ENCODE results near the gene KRT27. TPM values are rescaled to one million over a fixed set of nuclear protein-coding genes. Genes with fewer than 3 reads are reported as not detected.
"Not testable (repeated sequence)": the region's sequence is repeated elsewhere in the genome, so short reads cannot be mapped to it uniquely, and the experiment has no call there.

KRT27 gene
- total RNA-seq, 6 experiments from 2014 or later, result not detected

DNA sequence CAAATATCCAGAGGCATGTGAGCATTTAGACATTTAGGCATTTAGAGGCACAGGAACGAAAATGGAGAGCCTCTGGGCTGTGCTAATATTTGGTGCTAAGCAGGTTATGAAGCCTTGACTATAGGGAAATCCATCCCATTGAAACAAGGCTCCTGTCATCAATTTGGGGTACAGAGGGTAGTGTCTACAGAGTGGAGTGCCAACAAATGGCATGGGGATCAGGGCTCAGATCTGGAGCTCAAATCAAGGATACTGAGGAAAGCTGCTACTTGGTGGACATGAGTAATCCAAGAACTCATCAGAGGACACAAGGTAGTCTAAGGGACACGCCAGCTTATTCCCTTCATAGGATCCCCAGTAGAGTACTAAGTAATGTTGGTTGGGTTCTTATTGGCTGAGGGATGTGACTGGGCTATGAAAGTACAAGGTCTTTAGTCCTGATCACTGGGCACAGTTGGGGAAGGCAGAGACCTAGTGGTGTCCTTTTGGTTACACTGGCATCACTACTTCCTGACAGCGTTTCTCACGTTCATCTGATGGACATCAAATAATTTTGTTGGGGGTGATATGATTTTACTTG is 34.8 kb upstream of the KRT27 start:
- H3K4me1 ChIP-seq, result peaks cover 0 to 6% (median 0%) of the 10 kb centered on the region in 4 donors
- no peaks in the 10 kb centered on the region for H3K27me3 ChIP-seq
- intact Hi-C loops (cut with DNase I), result no loop called here
- ATAC-seq (no peak), DNase-seq (no peak)
- H3K4me3 ChIP-seq, result no peak overlapping the region
- H3K27ac ChIP-seq, result no peak overlapping the region
- no peaks in the 10 kb centered on the region for H3K9me3 ChIP-seq
- H3K36me3 ChIP-seq, result no peaks in the 10 kb centered on the region
- no peak for TF ChIP-seq POLR2A (IDR thresholded peaks at IDR 0.05)
- TF ChIP-seq, protein P1, sequence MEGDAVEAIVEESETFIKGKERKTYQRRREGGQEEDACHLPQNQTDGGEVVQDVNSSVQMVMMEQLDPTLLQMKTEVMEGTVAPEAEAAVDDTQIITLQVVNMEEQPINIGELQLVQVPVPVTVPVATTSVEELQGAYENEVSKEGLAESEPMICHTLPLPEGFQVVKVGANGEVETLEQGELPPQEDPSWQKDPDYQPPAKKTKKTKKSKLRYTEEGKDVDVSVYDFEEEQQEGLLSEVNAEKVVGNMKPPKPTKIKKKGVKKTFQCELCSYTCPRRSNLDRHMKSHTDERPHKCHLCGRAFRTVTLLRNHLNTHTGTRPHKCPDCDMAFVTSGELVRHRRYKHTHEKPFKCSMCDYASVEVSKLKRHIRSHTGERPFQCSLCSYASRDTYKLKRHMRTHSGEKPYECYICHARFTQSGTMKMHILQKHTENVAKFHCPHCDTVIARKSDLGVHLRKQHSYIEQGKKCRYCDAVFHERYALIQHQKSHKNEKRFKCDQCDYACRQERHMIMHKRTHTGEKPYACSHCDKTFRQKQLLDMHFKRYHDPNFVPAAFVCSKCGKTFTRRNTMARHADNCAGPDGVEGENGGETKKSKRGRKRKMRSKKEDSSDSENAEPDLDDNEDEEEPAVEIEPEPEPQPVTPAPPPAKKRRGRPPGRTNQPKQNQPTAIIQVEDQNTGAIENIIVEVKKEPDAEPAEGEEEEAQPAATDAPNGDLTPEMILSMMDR (IDR thresholded peaks at IDR 0.05), result no peak
- WGBS (ENCODE audit: insufficient coverage, low coverage, low lambda C conversion rate, missing lambda C conversion rate), result 90% methylated on average over 3 of the region's 4 CpGs

DNA sequence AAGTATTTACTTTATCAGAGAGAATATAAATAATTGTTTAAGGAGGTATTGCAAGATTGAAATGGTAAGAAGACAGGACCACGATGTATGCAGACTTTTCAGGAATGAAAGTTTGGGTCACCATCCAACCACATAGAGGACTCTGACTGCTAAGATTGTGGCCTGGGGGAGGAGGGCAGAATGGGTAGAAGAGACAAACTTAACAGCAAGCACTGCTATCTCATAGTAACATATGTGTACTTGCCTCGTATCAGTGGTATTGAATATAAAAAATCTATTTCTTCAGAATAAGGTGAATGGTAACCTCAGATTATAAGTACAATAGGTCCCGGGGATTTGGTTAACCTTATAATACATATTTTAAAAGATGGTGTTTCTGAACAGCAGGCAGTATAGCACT is 34.2 kb upstream of the KRT27 start:
- H3K9me3 ChIP-seq, result no peaks in the 10 kb centered on the region
- H3K4me3 ChIP-seq, result no peak overlapping the region
- ATAC-seq (no peak), DNase-seq (no peak)
- H3K27me3 ChIP-seq, result no peaks in the 10 kb centered on the region
- 94% methylated on average over 3 of the region's 3 CpGs for WGBS (ENCODE audit: insufficient coverage, low coverage, low lambda C conversion rate, missing lambda C conversion rate)
- intact Hi-C loops (cut with DNase I), result no loop called here
- no peak for TF ChIP-seq POLR2A (IDR thresholded peaks at IDR 0.05)
- TF ChIP-seq, protein P1 (IDR thresholded peaks at IDR 0.05), result no peak
- H3K27ac ChIP-seq, result no peak overlapping the region
- H3K36me3 ChIP-seq, result no peaks in the 10 kb centered on the region
- peaks cover 0 to 6% (median 0%) of the 10 kb centered on the region in 4 donors for H3K4me1 ChIP-seq

DNA sequence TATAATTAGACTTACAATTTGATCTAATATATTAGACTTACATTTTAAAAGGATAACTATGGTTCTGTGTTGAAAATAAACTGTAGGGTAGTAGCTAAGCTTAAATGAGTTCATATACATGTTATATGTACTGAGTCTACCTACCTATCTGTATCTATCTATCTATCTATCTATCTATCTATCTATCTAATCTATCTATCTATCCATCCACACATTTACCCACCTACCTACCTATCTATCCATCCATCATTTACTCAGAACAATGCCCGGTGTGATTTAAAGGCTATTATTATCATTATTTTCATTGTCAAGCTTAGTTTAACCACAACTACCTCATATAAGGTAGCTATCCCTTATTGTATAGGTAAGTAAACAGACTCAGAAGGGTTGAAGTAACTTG is 33.0 kb upstream of the KRT27 start:
- TF ChIP-seq, protein P1 (IDR thresholded peaks at IDR 0.05), result no peak
- TF ChIP-seq POLR2A (IDR thresholded peaks at IDR 0.05), result no peak
- H3K9me3 ChIP-seq, result no peaks in the 10 kb centered on the region
- 100% methylated on average over 1 of the region's 1 CpG for WGBS (ENCODE audit: insufficient coverage, low coverage, low lambda C conversion rate, missing lambda C conversion rate)
- no peak overlapping the region for H3K4me3 ChIP-seq
- DNase-seq, result no peak
- H3K27me3 ChIP-seq, result no peaks in the 10 kb centered on the region
- intact Hi-C loops (cut with DNase I), result no loop called here
- no peak overlapping the region for H3K27ac ChIP-seq
- H3K4me1 ChIP-seq, result peaks cover 0 to 6% (median 0%) of the 10 kb centered on the region in 4 donors
- ATAC-seq, result no peak
- H3K36me3 ChIP-seq, result no peaks in the 10 kb centered on the region

DNA sequence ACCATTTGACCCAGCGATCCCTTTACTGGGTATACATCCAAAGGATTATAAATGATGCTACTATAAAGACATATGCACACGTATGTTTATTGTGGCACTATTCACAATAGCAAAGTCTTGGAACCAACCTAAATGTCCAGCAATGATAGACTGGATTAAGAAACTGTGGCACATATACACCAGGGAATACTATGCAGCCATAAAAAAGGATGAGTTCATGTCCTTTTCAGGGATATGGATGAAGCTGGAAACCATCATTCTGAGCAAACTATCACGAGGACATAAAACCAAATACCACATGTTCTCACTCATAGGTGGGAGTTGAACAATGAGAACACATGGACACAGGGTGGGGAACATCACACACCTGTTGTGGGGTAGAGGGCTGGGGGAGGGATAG is 32.3 kb upstream of the KRT27 start:
- H3K4me1 ChIP-seq; intact Hi-C loops (cut with DNase I); DNase-seq; H3K9me3 ChIP-seq; H3K27ac ChIP-seq; H3K4me3 ChIP-seq; ATAC-seq; H3K27me3 ChIP-seq; H3K36me3 ChIP-seq: not testable (repeated sequence)
- WGBS (ENCODE audit: insufficient coverage, low coverage, low lambda C conversion rate, missing lambda C conversion rate), result 59% methylated on average over 3 of the region's 3 CpGs

DNA sequence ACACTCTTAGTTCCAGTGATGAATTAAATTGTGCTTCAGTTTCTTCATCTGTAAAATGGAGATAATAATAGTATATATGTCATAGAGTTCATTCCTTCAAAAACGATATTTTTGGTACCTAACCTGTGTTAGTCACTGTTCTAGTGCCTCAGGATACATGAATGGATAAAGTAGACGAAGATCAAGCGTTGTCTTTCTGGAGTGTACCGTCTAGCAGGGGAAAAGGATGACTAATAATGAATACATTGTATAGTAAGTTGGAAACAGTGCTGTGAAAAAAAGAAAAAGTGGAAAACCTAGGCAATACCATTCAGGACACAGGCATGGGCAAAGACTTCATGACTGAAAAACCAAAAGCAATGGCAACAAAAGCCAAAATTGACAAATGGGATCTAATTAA is 31.5 kb upstream of the KRT27 start:
- DNase-seq, result no peak
- H3K27ac ChIP-seq, result no peak overlapping the region
- no peaks in the 10 kb centered on the region for H3K27me3 ChIP-seq
- 60% methylated on average over 4 of the region's 4 CpGs for WGBS (ENCODE audit: insufficient coverage, low coverage, low lambda C conversion rate, missing lambda C conversion rate)
- H3K4me1 ChIP-seq, result peaks cover 0 to 6% (median 0%) of the 10 kb centered on the region in 4 donors
- H3K36me3 ChIP-seq, result no peaks in the 10 kb centered on the region
- no peak for ATAC-seq
- no peaks in the 10 kb centered on the region for H3K9me3 ChIP-seq
- no peak overlapping the region for H3K4me3 ChIP-seq
- intact Hi-C loops (cut with DNase I), result no loop called here
- TF ChIP-seq, protein P1 (IDR thresholded peaks at IDR 0.05), result no peak
- TF ChIP-seq POLR2A (IDR thresholded peaks at IDR 0.05), result no peak

Measured in right lobe of liver (tissue), 6 donors.